GM21515 (cell line): ENCODE measurements around the gene SHC3.

Experiments used
- ATAC-seq: cut with Tn5 transposase; IDR thresholded peaks from one replicate; pipeline ENCODE4 v1.9.1; 2021; ENCODE audit not compliant: unreplicated experiment

The SHC3 gene

GRCh38 chr9:89006267-89006666, 172.4 kb downstream of the SHC3 start:
- ATAC-seq: no peak

- no peak for ATAC-seq
These were observed 173.3 kb downstream of the SHC3 start for GRCh38 chr9:89005323-89005722.

DNA sequence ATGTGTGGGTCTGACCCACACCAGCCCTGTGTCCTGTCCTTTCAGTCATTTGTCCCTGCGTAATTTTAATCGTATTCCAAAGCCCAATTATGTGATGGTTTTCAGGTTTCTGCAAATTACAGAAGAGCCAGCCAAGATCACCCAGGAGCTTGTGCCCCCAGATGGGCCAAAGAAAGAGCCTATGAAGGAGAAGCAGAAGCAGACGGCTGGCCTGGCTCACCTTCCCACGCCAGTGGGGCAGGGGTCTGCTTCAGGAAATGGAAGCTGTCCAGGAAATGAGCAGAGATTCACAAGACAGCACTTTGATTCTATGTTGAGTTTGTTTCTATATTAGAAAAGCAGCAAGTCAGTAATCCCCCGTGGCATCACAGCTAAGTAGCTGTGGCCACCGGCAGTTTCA, 175.6 kb downstream of the SHC3 start:
- no peak for ATAC-seq

DNA sequence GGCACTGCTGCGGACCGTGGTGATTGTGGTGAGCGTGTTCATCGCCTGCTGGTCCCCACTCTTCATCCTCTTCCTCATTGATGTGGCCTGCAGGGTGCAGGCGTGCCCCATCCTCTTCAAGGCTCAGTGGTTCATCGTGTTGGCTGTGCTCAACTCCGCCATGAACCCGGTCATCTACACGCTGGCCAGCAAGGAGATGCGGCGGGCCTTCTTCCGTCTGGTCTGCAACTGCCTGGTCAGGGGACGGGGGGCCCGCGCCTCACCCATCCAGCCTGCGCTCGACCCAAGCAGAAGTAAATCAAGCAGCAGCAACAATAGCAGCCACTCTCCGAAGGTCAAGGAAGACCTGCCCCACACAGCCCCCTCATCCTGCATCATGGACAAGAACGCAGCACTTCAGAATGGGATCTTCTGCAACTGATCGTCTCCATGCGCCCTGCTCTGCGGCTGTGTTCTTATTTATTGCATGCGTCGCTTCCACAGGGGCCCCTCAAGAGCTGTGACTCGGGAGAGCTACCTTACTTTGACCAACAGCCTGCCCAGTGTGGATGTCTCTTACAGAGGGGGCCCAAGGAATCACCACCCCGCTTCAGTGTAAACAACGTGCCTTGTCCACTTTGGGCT, 176.6 kb downstream of the SHC3 start:
- ATAC-seq: no peak

GRCh38 chr9:89000973-89001916, 177.4 kb downstream of the SHC3 start:
- no peak for ATAC-seq

- ATAC-seq: no peak
These were observed 178.2 kb downstream of the SHC3 start for GRCh38 chr9:89000371-89000781.

GRCh38 chr9:88998911-88999310, 179.7 kb downstream of the SHC3 start:
- no peak for ATAC-seq

DNA sequence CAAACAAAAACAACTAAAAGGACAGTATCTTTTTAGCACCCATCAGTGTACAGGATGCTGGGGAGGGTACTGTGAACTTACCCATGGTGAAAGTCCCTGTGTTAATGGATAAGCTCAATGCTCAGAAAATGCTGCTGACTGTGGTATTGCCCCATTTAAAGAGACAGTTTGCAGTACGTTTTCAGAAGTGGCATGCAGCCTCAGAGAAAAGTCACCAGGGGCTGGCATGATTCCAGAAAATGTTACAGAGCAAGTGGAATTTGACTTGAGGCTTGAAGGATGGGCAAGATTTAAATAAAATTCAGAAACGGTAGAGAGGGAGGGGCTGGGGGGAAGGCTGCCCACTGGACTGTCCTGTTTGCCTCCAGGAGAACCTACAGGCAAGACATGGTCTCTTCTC, 180.1 kb downstream of the SHC3 start:
- ATAC-seq: no peak

DNA sequence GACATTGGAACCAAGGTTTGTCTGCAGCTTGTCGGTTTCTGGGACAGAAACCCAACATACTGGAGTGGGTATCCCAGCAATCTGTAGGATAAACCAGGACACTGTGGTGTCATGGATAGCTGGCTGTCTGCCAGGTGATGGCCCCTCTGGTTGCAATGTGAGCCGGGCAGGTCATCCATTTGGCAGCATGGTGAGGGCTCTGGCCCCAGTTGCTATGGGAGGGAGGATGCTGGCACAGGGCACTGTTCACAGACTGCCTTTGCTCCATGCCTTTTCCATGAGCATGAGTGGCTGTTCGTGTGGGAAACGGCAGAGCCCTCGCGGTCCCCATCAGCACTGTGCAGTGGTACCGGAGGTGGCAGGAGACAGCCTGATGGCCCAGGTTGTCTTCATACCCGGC, 181.0 kb downstream of the SHC3 start:
- ATAC-seq: no peak

DNA sequence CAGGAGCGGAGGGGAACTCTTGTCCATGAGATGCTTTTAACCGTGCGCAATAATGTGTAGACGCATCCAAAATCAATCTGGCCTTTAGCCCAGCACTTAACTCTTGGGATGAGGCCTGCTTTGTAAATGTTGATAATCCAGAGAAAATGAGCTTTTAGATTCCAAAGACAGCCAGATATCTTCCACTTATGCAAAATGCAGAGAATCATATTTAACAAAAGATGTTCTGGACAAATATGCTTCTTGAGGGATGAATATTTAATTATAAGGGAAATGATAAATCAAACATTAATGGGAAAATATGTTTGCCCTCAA, 181.7 kb downstream of the SHC3 start:
- ATAC-seq: no peak

- no peak for ATAC-seq
These were observed 182.3 kb downstream of the SHC3 start for GRCh38 chr9:88996046-88996920.

- ATAC-seq: no peak
These were observed 183.0 kb downstream of the SHC3 start for GRCh38 chr9:88995627-88996026.

- no peak for ATAC-seq
These were observed 183.4 kb downstream of the SHC3 start for GRCh38 chr9:88995200-88995577.

DNA sequence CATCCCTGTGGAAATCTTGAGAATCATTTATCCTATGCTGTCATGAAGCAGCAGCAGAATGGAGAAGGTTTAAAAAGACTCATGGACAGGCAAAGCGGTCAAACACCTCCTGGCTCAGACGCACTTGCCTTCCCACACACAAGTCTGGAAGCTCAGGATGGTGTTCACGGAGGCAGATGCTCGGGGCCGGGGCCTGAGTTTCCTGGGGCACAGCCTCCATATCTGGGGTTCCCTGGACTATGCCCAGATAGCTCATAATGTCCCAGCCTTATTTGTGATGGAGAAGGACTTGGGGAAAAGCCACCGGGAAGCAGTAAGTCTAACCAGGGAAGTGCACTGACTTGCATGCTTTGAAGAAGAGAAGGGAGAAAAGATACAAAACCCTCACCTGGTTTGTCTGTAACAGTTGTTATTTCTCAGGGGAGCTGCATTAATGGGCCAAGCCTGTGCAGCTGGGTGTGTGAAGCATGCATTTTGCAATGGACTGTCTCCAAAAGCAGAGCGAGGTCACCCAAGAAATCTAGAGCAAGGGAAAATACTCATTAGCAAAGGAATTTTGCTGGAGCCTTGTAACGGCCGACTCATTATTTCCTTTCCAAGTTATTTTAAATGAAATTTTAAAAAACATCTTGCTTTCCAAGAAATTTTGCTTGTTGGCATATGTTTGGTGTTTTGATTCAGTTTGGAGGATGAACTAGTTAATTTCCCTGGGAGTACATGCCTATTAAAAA, 184.0 kb downstream of the SHC3 start:
- no peak for ATAC-seq

DNA sequence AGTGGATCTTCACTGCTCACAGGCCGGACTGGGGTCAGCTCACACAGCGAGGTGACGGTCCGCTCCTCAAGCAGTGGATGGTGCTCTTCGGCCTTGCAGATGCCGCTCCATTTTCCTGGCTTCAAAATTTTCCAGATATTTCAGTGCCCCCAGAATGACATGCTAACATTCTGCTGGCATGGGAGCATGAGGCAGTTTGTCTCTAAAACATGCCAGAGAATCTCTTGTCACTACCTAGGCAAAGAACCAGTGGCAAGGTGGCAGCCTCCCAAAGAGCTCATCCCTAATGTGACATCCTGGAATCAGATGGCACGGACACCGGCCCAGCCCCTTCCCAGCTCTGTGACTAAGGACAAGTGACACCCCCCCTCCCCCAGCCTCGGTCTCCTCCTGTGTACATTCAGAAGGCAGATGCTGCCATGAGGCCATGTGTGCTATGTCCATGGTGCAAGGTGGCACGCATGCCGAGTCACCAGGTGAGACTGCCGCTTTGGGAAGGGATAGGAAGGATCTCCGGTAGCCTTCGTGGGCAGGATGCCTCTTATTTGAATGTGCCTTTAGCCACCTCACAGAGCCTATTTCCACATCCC, 184.7 kb downstream of the SHC3 start:
- no peak for ATAC-seq

DNA sequence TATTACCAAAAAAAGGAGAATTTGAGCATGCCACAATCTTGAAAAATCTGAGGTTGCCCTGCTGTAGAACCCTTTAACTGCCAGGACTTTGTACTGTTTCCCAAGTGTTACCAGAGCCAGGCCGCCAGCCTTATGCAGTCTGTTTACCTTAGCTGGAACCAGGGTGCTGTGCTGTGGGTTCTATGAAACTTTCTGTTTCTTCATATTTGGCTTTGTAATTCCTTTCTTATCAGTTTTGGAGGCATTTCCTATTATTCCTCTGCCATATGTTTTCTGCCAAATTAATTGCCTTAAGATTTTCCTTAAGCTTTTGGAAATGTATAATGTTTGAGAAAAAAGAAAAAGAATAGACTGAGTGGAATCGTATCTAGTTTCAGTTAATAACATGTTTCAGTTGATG, 185.3 kb downstream of the SHC3 start:
- no peak for ATAC-seq

GRCh38 chr9:88992556-88992955, 186.1 kb downstream of the SHC3 start:
- no peak for ATAC-seq

DNA sequence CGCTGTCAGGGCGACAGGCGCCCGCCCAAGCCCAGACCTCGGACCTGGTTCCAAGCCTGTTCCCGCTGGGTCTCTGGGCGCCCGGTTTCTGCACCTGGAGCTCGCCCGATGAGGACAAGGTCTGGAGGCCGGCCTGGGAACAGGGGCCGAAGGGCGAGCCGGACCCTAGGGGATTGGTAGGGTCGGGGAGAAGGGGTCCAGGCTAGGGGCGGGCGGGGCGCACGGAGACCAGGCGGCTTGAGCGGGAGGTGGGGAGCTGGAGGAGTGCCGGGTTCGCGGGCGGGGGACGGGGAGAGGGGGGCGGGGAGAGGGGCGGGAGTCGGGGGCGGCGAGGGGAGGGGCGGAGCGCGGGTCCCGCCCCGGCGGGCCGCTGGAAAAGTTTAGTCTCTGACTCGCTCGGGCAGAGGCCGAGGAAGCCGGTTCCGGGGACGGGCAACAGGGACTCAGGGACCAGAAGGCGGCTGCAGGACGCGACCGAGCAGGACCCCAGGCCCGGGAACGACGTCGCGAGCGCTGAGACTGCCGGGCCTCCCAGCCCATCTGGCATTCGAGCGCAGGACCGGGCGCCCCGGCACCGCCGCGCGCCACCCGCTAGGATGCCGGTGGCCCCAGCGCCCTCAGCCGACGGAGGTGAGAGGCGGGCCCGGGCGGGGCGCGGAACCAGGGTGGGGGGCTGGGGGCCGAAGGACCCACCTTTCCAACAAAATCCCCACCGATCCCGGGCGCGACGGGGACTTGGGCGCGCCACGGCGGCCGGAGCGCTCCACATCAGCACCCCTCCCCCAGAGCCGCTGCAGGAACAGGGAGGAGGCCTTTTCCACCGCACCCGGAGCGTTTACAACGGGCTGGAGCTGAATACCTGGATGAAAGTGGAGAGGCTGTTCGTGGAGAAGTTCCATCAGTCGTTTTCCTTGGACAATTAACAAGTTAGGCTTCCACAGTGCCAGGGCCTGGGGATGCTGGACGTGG, 187.3 kb downstream of the SHC3 start, which contains the start of gene S1PR3:
Gene S1PR3, plus strand, starts transcription at position 403 of the 969 bp plus-strand sequence. CDS start 9,733 bp downstream, outside the sequence.
- ATAC-seq: no peak

- ATAC-seq: no peak
These were observed 187.9 kb downstream of the SHC3 start for GRCh38 chr9:88990729-88991065.
